CD14-positive monocyte (primary cell): ENCODE results near the gene MIA2. TPM values are rescaled to one million over a fixed set of nuclear protein-coding genes. Genes with fewer than 3 reads are reported as not detected.

ENCODE experiments used
- DNase-seq, 3 donors: peaks; one replicate each; pipeline ENCODE4 v3.0.0-alpha.2; 2011 to 2022
- H2AFZ ChIP-seq: 2 replicates; pipeline ENCODE4 v1.6.0; 2012; ENCODE audit warnings: mild to moderate bottlenecking, low read depth, low read length, inconsistent platforms; ENCODE audit not compliant: insufficient read depth, poor library complexity, severe bottlenecking
- H3K27ac ChIP-seq, 2 donors: 1 replicate in 1 of 2; 2 replicates in 1 of 2; pipeline ENCODE4 v1.5.1; 2012 to 2013; ENCODE audit warnings: low read length in 2 of 2, control low read depth in 1 of 2, inconsistent platforms in 1 of 2, low read depth in 1 of 2, mild to moderate bottlenecking in 1 of 2
- H3K27me3 ChIP-seq, 2 donors: one replicate each; pipeline versions ENCODE4 v1.6.0 to v1.6.1; 2011 to 2013; ENCODE audit warnings: low read length in 2 of 2; ENCODE audit not compliant: control insufficient read depth in 2 of 2, insufficient read depth in 2 of 2
- H3K36me3 ChIP-seq, 2 donors: replicated peaks in 1 of 2; 1 replicate in 1 of 2; 2 replicates in 1 of 2; pipeline versions ENCODE4 v1.5.1 to v1.6.1; 2012 to 2013; ENCODE audit warnings: low read length in 2 of 2, control low read depth in 1 of 2, inconsistent platforms in 1 of 2, mild to moderate bottlenecking in 1 of 2; ENCODE audit not compliant: insufficient read depth in 2 of 2, control insufficient read depth in 1 of 2
- H3K4me1 ChIP-seq, 2 donors: 1 replicate in 1 of 2; 2 replicates in 1 of 2; pipeline versions ENCODE4 v1.5.1 to v1.6.1; 2012 to 2013; ENCODE audit warnings: low read length in 2 of 2, control low read depth in 1 of 2, inconsistent platforms in 1 of 2, mild to moderate bottlenecking in 1 of 2, moderate library complexity in 1 of 2; ENCODE audit not compliant: insufficient read depth in 2 of 2, control insufficient read depth in 1 of 2
- H3K4me2 ChIP-seq: replicated peaks from 2 replicates; pipeline ENCODE3; 2012; ENCODE audit warnings: low read length, moderate library complexity, mild to moderate bottlenecking; ENCODE audit not compliant: poor library complexity, severe bottlenecking; ENCODE audit errors: extremely low read depth
- H3K4me3 ChIP-seq, 3 experiments: fragments of 200-600 bp in 1 of 3; sonication (generic) in 1 of 3; replicated peaks in 1 of 3; 1 replicate in 2 of 3; 2 replicates in 1 of 3; pipeline ENCODE4 v1.5.1; 2011 to 2013; ENCODE audit warnings: low read length in 3 of 3, mild to moderate bottlenecking in 3 of 3, control low read depth in 2 of 3, low read depth in 2 of 3, inconsistent platforms in 1 of 3, moderate library complexity in 1 of 3
- H3K79me2 ChIP-seq: 2 replicates; pipeline ENCODE4 v1.6.0; 2012; ENCODE audit warnings: mild to moderate bottlenecking, control low read depth, inconsistent platforms, low read length, moderate library complexity; ENCODE audit not compliant: insufficient read depth
- H3K9ac ChIP-seq: 2 replicates; pipeline ENCODE4 v1.6.0; 2017; ENCODE audit warnings: low read length, mild to moderate bottlenecking; ENCODE audit not compliant: insufficient read depth, poor library complexity, severe bottlenecking
- H3K9me3 ChIP-seq, 2 donors: replicated peaks in 1 of 2; 1 replicate in 1 of 2; 2 replicates in 1 of 2; pipeline versions ENCODE4 v1.5.1 to v1.6.1; 2012 to 2013; ENCODE audit warnings: low read length in 2 of 2, control low read depth in 1 of 2; ENCODE audit not compliant: control insufficient read depth in 1 of 2, insufficient read depth in 1 of 2
- H4K20me1 ChIP-seq: 2 replicates; pipeline ENCODE4 v1.6.0; 2012; ENCODE audit warnings: mild to moderate bottlenecking, low read length, control low read depth, moderate library complexity; ENCODE audit not compliant: insufficient read depth
- H3K27ac Mint-ChIP-seq, 7 donors: one replicate each; pipeline ENCODE4 v1.8.0; 2020; ENCODE audit warnings: mild to moderate bottlenecking in 7 of 7, mixed read lengths in 7 of 7, moderate library complexity in 6 of 7, inconsistent platforms in 2 of 7
- H3K27me3 Mint-ChIP-seq, 3 donors: one replicate each; pipeline ENCODE4 v1.8.0; 2021 to 2022; ENCODE audit warnings: low read depth in 3 of 3, mild to moderate bottlenecking in 3 of 3, mixed read lengths in 3 of 3, moderate library complexity in 3 of 3, inconsistent platforms in 1 of 3
- H3K36me3 Mint-ChIP-seq, 2 donors: one replicate each; pipeline ENCODE4 v1.8.0; 2020; ENCODE audit warnings: mixed read lengths in 2 of 2, inconsistent platforms in 1 of 2, mild to moderate bottlenecking in 1 of 2
- H3K4me1 Mint-ChIP-seq: one replicate; pipeline ENCODE4 v1.8.0; 2020; ENCODE audit warnings: mild to moderate bottlenecking, mixed read lengths
- H3K4me3 Mint-ChIP-seq, 2 donors: one replicate each; pipeline ENCODE4 v1.8.0; 2020; ENCODE audit warnings: mild to moderate bottlenecking in 2 of 2, mixed read lengths in 2 of 2, moderate library complexity in 1 of 2
- H3K9me3 Mint-ChIP-seq, 7 donors: one replicate each; pipeline ENCODE4 v1.8.0; 2020 to 2022; ENCODE audit warnings: mixed read lengths in 7 of 7, mild to moderate bottlenecking in 6 of 7, moderate library complexity in 6 of 7, inconsistent platforms in 2 of 7
- CTCF ChIP-seq: fragments of 200-600 bp; IDR thresholded peaks from one replicate; pipeline ENCODE4 v1.8.0; 2022; ENCODE audit warnings: antibody characterized with exemption, mild to moderate bottlenecking
- WGBS: methylation state at CpG from one replicate; pipeline ENCODE4 v1.1.5; 2013; ENCODE audit warnings: missing lambda C conversion rate; ENCODE audit not compliant: insufficient coverage; 5-methylcytosine and 5-hydroxymethylcytosine counted together
- intact Hi-C, 2 donors: fragments of 100-400 bp; cut with micrococcal nuclease; formaldehyde crosslinking; loops; one replicate each; pipeline versions ENCODE4 v1.15.0 to v1.15.1; 2023
- polyA plus RNA-seq, 3 donors: library from polyadenylated mRNA; depleted of rRNA in 1 of 3; unstranded in 2 of 3; stranded (reverse) in 1 of 3; fragments of 300-500 nt in 2 of 3; fragments of >200 nt in 1 of 3; fragmentation: Illumina TruSeq in 2 of 3; gene quantifications; 1 replicate in 2 of 3; 2 replicates in 1 of 3; pipeline ENCODE4 v1.2.3, GENCODE V29; 2012 to 2021

MIA2 gene
- polyA plus RNA-seq, 3 donors, result 19.1 to 24.6 (median 20.0) TPM

DNA sequence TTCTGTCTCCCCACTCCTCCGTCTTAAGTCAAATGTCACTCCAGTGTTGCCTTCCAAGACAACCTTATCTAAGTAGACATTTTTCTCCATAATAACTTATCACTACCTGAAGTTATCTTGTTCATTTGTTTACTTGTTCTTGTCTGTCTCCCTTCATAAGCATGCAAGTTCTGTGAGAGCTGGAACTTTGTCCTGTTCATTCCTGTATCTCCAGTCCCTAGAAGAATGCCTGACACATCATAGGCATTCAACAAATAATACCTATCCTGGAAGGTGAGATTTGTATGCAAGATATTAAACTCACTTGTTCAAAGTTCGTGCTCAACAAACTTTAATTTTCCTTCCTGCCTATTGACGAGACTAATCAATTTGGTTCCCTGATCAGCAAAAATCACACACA, 5.7 kb upstream of the MIA2 start:
- Mint-ChIP-seq H3K27me3 (peaks cover 0 to 3% (median 0%) of the 10 kb centered on the region in 3 donors), H3K27ac (no peak overlapping the region), H3K36me3 (no peaks in the 10 kb centered on the region), H3K9me3 (no peaks in the 10 kb centered on the region), H3K4me3 (no peak overlapping the region), H3K4me1 (peaks cover 7% of the 10 kb centered on the region)
- no peak for TF ChIP-seq CTCF
- no peak overlapping the region for H3K27ac ChIP-seq
- no peaks in the 10 kb centered on the region for H3K79me2 ChIP-seq
- DNase-seq, result no peak
- intact Hi-C loops, result no loop called here
- no peaks in the 10 kb centered on the region for H4K20me1 ChIP-seq
- no peaks in the 10 kb centered on the region for H3K27me3 ChIP-seq
- H3K9me3 ChIP-seq, result no peaks in the 10 kb centered on the region
- 80% methylated on average over 1 of the region's 3 CpGs for WGBS
- H2AFZ ChIP-seq, result no peak overlapping the region
- H3K36me3 ChIP-seq, result no peaks in the 10 kb centered on the region
- peaks cover 7% of the 10 kb centered on the region in 2 donors for H3K4me1 ChIP-seq
- peak overlapping the region; percentile 10 for H3K9ac ChIP-seq
- no peak overlapping the region for H3K4me3 ChIP-seq
- H3K4me2 ChIP-seq, result no peak overlapping the region

GRCh38 chr14:39228509-39229221, 5.0 kb upstream of the MIA2 start:
- no peak for DNase-seq
- H3K36me3 Mint-ChIP-seq, result no peaks in the 10 kb centered on the region
- Histone ChIP-seq H3K9me3 (no peaks in the 10 kb centered on the region), H3K4me3 (no peak overlapping the region), H3K79me2 (no peaks in the 10 kb centered on the region), H4K20me1 (no peaks in the 10 kb centered on the region), H3K27me3 (no peaks in the 10 kb centered on the region), H3K4me2 (no peak overlapping the region), H3K36me3 (no peaks in the 10 kb centered on the region), H3K27ac (no peak overlapping the region), H3K4me1 (peaks cover 9 to 12% of the 10 kb centered on the region in 2 donors), H2AFZ (peak overlapping the region; percentile 36), H3K9ac (peak overlapping the region; percentile 10)
- H3K4me1 Mint-ChIP-seq, result peaks cover 9% of the 10 kb centered on the region
- H3K27me3 Mint-ChIP-seq, result peaks cover 0 to 3% (median 0%) of the 10 kb centered on the region in 3 donors
- 20% methylated on average over 1 of the region's 11 CpGs for WGBS
- no peak overlapping the region for H3K4me3 Mint-ChIP-seq
- H3K9me3 Mint-ChIP-seq, result no peaks in the 10 kb centered on the region
- H3K27ac Mint-ChIP-seq, result no peak overlapping the region
- no peak for TF ChIP-seq CTCF
- intact Hi-C loops, result no loop called here
